IMR-90 (cell line): ENCODE results near the gene XRN1. TPM values are rescaled to one million over a fixed set of nuclear protein-coding genes. Genes with fewer than 3 reads are reported as not detected.

Experiments
- ATAC-seq: fragments of 200-7000 bp; cut with Tn5 transposase; 2 replicates; pipeline ENCODE4 v1.9.1; 2020; ENCODE audit warnings: low read depth, mild to moderate bottlenecking, moderate library complexity
- BruUV-seq: library from RNA; stranded (reverse); fragments of 400-500 nt; replicated peaks from 2 replicates; lab custom pipeline; 2021; lab: Mats Ljungman, UMichigan
- CTCF ChIA-PET: fragments of 300-600 bp; formaldehyde crosslinking; extraction: SDS; loops from one replicate; lab custom pipeline; 2021; ENCODE audit warnings: antibody characterized with exemption; lab: Yijun Ruan, JAX
- POLR2A ChIA-PET: fragments of 300-600 bp; sonication (Branson Sonifier 250); formaldehyde crosslinking; loops from one replicate; lab custom pipeline; 2022; ENCODE audit warnings: antibody characterized with exemption; ENCODE audit not compliant: unreplicated experiment; lab: Charles Lee
- DNase-seq: peaks from one replicate; pipeline ENCODE4 v3.0.0; 2013
- H2AFZ ChIP-seq: replicated peaks from 2 replicates; pipeline ENCODE3; 2013; ENCODE audit warnings: low read length, mild to moderate bottlenecking; ENCODE audit not compliant: poor library complexity
- H2AK5ac ChIP-seq: 2 replicates; pipeline ENCODE4 v1.6.1; 2013; ENCODE audit warnings: low read depth, low read length, inconsistent platforms
- H2AK9ac ChIP-seq: replicated peaks from 2 replicates; pipeline ENCODE3; 2013; ENCODE audit warnings: mild to moderate bottlenecking, low read depth, low read length, moderate library complexity; ENCODE audit not compliant: poor library complexity
- H2BK120ac ChIP-seq: 2 replicates; pipeline ENCODE4 v1.6.1; 2013; ENCODE audit warnings: low read depth, low read length, inconsistent platforms
- H2BK15ac ChIP-seq: 3 replicates; pipeline ENCODE4 v1.6.1; 2013; ENCODE audit warnings: low read depth, low read length, inconsistent platforms
- H2BK20ac ChIP-seq: 2 replicates; pipeline ENCODE4 v1.6.1; 2013; ENCODE audit warnings: low read depth, mild to moderate bottlenecking, inconsistent platforms, low read length, moderate library complexity
- H2BK5ac ChIP-seq: 2 replicates; pipeline ENCODE4 v1.6.1; 2013; ENCODE audit warnings: mild to moderate bottlenecking, low read depth, low read length, inconsistent platforms; ENCODE audit not compliant: poor library complexity, severe bottlenecking
- H3K14ac ChIP-seq: replicated peaks from 2 replicates; pipeline ENCODE4 v1.6.1; 2013; ENCODE audit warnings: low read depth, low read length, inconsistent platforms
- H3K18ac ChIP-seq: 2 replicates; pipeline ENCODE4 v1.6.1; 2013; ENCODE audit warnings: low read depth, low read length, control low read depth
- H3K23ac ChIP-seq: 2 replicates; pipeline ENCODE4 v1.6.1; 2013; ENCODE audit warnings: low read depth, low read length, inconsistent platforms
- H3K27ac ChIP-seq: 2 replicates; pipeline ENCODE4 v1.5.1; 2013; ENCODE audit warnings: mild to moderate bottlenecking, control low read depth, low read length; ENCODE audit not compliant: insufficient read depth
- H3K27me3 ChIP-seq: 2 replicates; pipeline ENCODE4 v1.6.1; 2013; ENCODE audit warnings: low read length; ENCODE audit not compliant: control insufficient read depth, insufficient read depth
- H3K36me3 ChIP-seq: 2 replicates; pipeline ENCODE4 v1.6.1; 2013; ENCODE audit warnings: low read length, mixed read lengths; ENCODE audit not compliant: control insufficient read depth, insufficient read depth
- H3K4ac ChIP-seq: 2 replicates; pipeline ENCODE4 v1.6.1; 2013; ENCODE audit warnings: low read depth, low read length, inconsistent platforms
- H3K4me1 ChIP-seq: 2 replicates; pipeline ENCODE4 v1.6.1; 2013; ENCODE audit warnings: low read length, mixed read lengths; ENCODE audit not compliant: control insufficient read depth, insufficient read depth
- H3K4me2 ChIP-seq: 2 replicates; pipeline ENCODE4 v1.6.1; 2013; ENCODE audit warnings: low read depth, mild to moderate bottlenecking, control low read depth, low read length, moderate library complexity
- H3K4me3 ChIP-seq: 2 replicates; pipeline ENCODE4 v1.5.1; 2013; ENCODE audit warnings: low read depth, mild to moderate bottlenecking, control low read depth, low read length, moderate library complexity; ENCODE audit not compliant: insufficient read depth
- H3K56ac ChIP-seq: 2 replicates; pipeline ENCODE4 v1.6.1; 2013; ENCODE audit warnings: low read length, inconsistent platforms; ENCODE audit not compliant: insufficient read depth; ENCODE audit errors: extremely low read depth
- H3K79me1 ChIP-seq, 2 experiments: 2 replicates each; pipeline ENCODE4 v1.6.1; 2013; ENCODE audit warnings: low read length in 2 of 2, inconsistent platforms in 1 of 2, low read depth in 1 of 2
- H3K9ac ChIP-seq: 2 replicates; pipeline ENCODE4 v1.6.1; 2013; ENCODE audit warnings: low read depth, low read length, control low read depth
- H3K9me1 ChIP-seq: 2 replicates; pipeline ENCODE4 v1.6.1; 2013; ENCODE audit warnings: low read length, inconsistent platforms; ENCODE audit not compliant: insufficient read depth
- H3K9me3 ChIP-seq: 2 replicates; pipeline ENCODE4 v1.6.1; 2013; ENCODE audit warnings: low read length; ENCODE audit not compliant: control insufficient read depth, insufficient read depth
- H4K20me1 ChIP-seq: 2 replicates; pipeline ENCODE4 v1.6.1; 2013; ENCODE audit warnings: low read length, inconsistent platforms; ENCODE audit not compliant: insufficient read depth
- H4K5ac ChIP-seq: 2 replicates; pipeline ENCODE4 v1.6.1; 2013; ENCODE audit warnings: mild to moderate bottlenecking, low read depth, low read length, control low read depth
- H4K8ac ChIP-seq, 2 experiments: 2 replicates each; pipeline ENCODE4 v1.6.1; 2013; ENCODE audit warnings: low read depth in 2 of 2, low read length in 2 of 2, control low read depth in 1 of 2, inconsistent platforms in 1 of 2
- H4K91ac ChIP-seq: 2 replicates; pipeline ENCODE4 v1.6.1; 2013; ENCODE audit warnings: low read depth, low read length, inconsistent platforms; ENCODE audit not compliant: insufficient read depth
- BHLHE40 ChIP-seq: fragments of 150-350 bp; IDR thresholded peaks from 2 replicates; pipeline ENCODE4 v1.6.1; 2016; ENCODE audit warnings: mild to moderate bottlenecking, low read depth, low read length
- CEBPB ChIP-seq: IDR thresholded peaks from 2 replicates; pipeline ENCODE4 v1.6.1; 2012; ENCODE audit warnings: low read depth, low read length, improper control_type of control experiment
- CHD1 ChIP-seq: IDR thresholded peaks from 2 replicates; pipeline ENCODE4 v1.6.1; 2012; ENCODE audit warnings: low read depth, low read length, improper control_type of control experiment
- FOS ChIP-seq: fragments of 150-350 bp; IDR thresholded peaks from 2 replicates; pipeline ENCODE4 v1.6.1; 2016; ENCODE audit warnings: low read depth, low read length
- MAFK ChIP-seq: IDR thresholded peaks from 2 replicates; pipeline ENCODE4 v1.6.1; 2012; ENCODE audit warnings: low read depth, low read length, improper control_type of control experiment
- MAZ ChIP-seq: IDR thresholded peaks from 2 replicates; pipeline ENCODE4 v1.6.1; 2012; ENCODE audit warnings: low read depth, mild to moderate bottlenecking, low read length, improper control_type of control experiment, moderate library complexity, borderline replicate concordance
- MXI1 ChIP-seq: IDR thresholded peaks from 2 replicates; pipeline ENCODE4 v1.6.1; 2012; ENCODE audit warnings: low read depth, mild to moderate bottlenecking, low read length, moderate library complexity, borderline replicate concordance
- NFE2L2 ChIP-seq: fragments of 150-350 bp; IDR thresholded peaks from 2 replicates; pipeline ENCODE4 v1.6.1; 2016; ENCODE audit warnings: low read depth, mild to moderate bottlenecking, low read length
- POLR2A ChIP-seq: IDR thresholded peaks from 2 replicates; pipeline ENCODE4 v1.6.1; 2012; ENCODE audit warnings: mild to moderate bottlenecking, low read depth, low read length
- RAD21 ChIP-seq: IDR thresholded peaks from 2 replicates; pipeline ENCODE4 v1.6.1; 2012; ENCODE audit warnings: low read length, improper control_type of control experiment
- RCOR1 ChIP-seq: IDR thresholded peaks from 2 replicates; pipeline ENCODE4 v1.6.1; 2012; ENCODE audit warnings: mild to moderate bottlenecking, low read length, improper control_type of control experiment; ENCODE audit not compliant: insufficient replicate concordance
- RFX5 ChIP-seq: IDR thresholded peaks from 2 replicates; pipeline ENCODE4 v1.8.0; 2012; ENCODE audit warnings: low read depth, mild to moderate bottlenecking, low read length, moderate library complexity
- SMC3 ChIP-seq: fragments of 150-350 bp; IDR thresholded peaks from 2 replicates; pipeline ENCODE4 v1.6.1; 2016; ENCODE audit warnings: low read depth, mild to moderate bottlenecking, antibody characterized with exemption, low read length, moderate library complexity
- WGBS, 2 experiments: methylation state at CpG; one replicate each; pipeline versions ENCODE4 v1.1.5 to v1.1.7; 2013; ENCODE audit warnings: missing lambda C conversion rate in 2 of 2; ENCODE audit not compliant: insufficient read length in 1 of 2; ENCODE audit errors: extremely low coverage in 2 of 2; 5-methylcytosine and 5-hydroxymethylcytosine counted together
- dilution Hi-C: fragments of 300-500 bp; cut with HindIII; formaldehyde crosslinking; loops from one replicate; pipeline ENCODE4 v1.14.3; 2018; ENCODE audit warnings: low sequenced_read_pairs; ENCODE audit not compliant: unreplicated experiment
- in situ Hi-C: fragments of 300-500 bp; cut with MboI; formaldehyde crosslinking; loops from 3 replicates; pipeline ENCODE4 v1.14.3; 2019; ENCODE audit warnings: low sequenced_read_pairs, inconsistent platforms, mixed read lengths
- intact Hi-C: fragments of 100-400 bp; cut with micrococcal nuclease; formaldehyde crosslinking; loops from 2 replicates; pipeline ENCODE4 v1.10.0; 2022
- polyA plus RNA-seq, 3 experiments: library from polyadenylated mRNA; depleted of rRNA; stranded (reverse); fragments of >200 nt; gene quantifications; 2 replicates each; pipeline ENCODE4 v1.2.3, GENCODE V29; 2012; ENCODE audit warnings: low replicate concordance in 1 of 3
- total RNA-seq: library from RNA; depleted of rRNA; stranded (reverse); fragments of >200 nt; gene quantifications from 2 replicates; pipeline ENCODE4 v1.2.3, GENCODE V29; 2012
- TF ChIP-seq, protein P1 (sequence below): conservative IDR thresholded peaks from 2 replicates; pipeline ENCODE4 v1.5.1; 2012; ENCODE audit warnings: mild to moderate bottlenecking, low read depth, low read length, improper control_type of control experiment
- TF ChIP-seq, protein P2 (sequence below): fragments of 150-350 bp; IDR thresholded peaks from 2 replicates; pipeline ENCODE4 v1.6.1; 2017; ENCODE audit warnings: mild to moderate bottlenecking, antibody characterized with exemption, low read length, low read depth
- TF ChIP-seq, protein P3 (sequence below): fragments of 150-350 bp; IDR thresholded peaks from 2 replicates; pipeline ENCODE4 v1.6.1; 2016; ENCODE audit warnings: low read depth, mild to moderate bottlenecking, low read length, moderate library complexity, borderline replicate concordance

The XRN1 gene
- total and polyA plus RNA-seq, 2 of the 4 experiments (the other 2 are of a cell fraction) = 6.0 to 21.5 TPM

DNA sequence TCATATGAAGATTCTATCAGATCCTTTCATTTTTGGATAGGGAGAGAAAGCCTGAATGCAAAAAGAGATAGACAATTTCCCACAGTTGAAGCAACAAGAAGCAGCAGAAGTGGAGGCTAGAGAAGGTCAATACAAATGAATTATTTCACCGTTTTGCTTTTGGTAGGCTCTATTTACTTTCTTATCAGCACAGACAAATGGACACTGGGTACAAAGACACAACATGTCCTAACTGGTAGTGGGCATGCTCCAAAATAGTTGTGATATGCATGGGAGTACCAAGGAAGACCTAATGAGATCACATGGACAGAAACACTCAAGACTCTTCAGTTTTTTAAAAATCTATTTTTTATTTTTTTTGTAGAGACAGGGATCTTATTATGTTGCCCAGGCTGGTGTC is 99.4 kb downstream of the XRN1 start:
- CTCF ChIA-PET = no interaction called here
- H4K91ac ChIP-seq = no peak overlapping the region
- no peak overlapping the region for H3K4me3 ChIP-seq
- no peak overlapping the region for H3K9ac ChIP-seq
- H4K20me1 ChIP-seq = no peaks in the 10 kb centered on the region
- no peak overlapping the region for H3K14ac ChIP-seq
- DNase-seq = no peak
- intact Hi-C loops = no loop called here
- no peak overlapping the region for H3K18ac ChIP-seq
- no peak overlapping the region for H3K23ac ChIP-seq
- no peak overlapping the region for H2BK20ac ChIP-seq
- H2BK5ac ChIP-seq = no peak overlapping the region
- no peaks in the 10 kb centered on the region for H3K9me3 ChIP-seq
- H3K9me1 ChIP-seq = 0 out of 2 replicates have a peak, but pooled peaks cover 4% of the 10 kb centered on the region
- no peak overlapping the region for H2AK9ac ChIP-seq
- H2AK5ac ChIP-seq = no peak overlapping the region
- no peaks in the 10 kb centered on the region for H3K79me1 ChIP-seq
- H3K4ac ChIP-seq = no peak overlapping the region
- H4K5ac ChIP-seq = no peak overlapping the region
- dilution Hi-C loops = no loop called here
- no peak overlapping the region for H4K8ac ChIP-seq
- H3K56ac ChIP-seq = no peak overlapping the region
- peaks cover 20% of the 10 kb centered on the region for H3K36me3 ChIP-seq
- no peak overlapping the region for H2BK120ac ChIP-seq
- no peak overlapping the region for H3K4me2 ChIP-seq
- ATAC-seq = no peak
- H3K27ac ChIP-seq = no peak overlapping the region
- WGBS, 2 experiments = no CpG with 5 or more reads among the region's 1 CpG
- TF ChIP-seq RAD21 = no peak
- no peak for TF ChIP-seq RCOR1
- TF ChIP-seq, protein P1, sequence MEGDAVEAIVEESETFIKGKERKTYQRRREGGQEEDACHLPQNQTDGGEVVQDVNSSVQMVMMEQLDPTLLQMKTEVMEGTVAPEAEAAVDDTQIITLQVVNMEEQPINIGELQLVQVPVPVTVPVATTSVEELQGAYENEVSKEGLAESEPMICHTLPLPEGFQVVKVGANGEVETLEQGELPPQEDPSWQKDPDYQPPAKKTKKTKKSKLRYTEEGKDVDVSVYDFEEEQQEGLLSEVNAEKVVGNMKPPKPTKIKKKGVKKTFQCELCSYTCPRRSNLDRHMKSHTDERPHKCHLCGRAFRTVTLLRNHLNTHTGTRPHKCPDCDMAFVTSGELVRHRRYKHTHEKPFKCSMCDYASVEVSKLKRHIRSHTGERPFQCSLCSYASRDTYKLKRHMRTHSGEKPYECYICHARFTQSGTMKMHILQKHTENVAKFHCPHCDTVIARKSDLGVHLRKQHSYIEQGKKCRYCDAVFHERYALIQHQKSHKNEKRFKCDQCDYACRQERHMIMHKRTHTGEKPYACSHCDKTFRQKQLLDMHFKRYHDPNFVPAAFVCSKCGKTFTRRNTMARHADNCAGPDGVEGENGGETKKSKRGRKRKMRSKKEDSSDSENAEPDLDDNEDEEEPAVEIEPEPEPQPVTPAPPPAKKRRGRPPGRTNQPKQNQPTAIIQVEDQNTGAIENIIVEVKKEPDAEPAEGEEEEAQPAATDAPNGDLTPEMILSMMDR = no peak
- TF ChIP-seq NFE2L2 = no peak
- no peak for TF ChIP-seq MAZ
- TF ChIP-seq RFX5 = no peak
- TF ChIP-seq SMC3 = no peak
- TF ChIP-seq CEBPB = no peak
- TF ChIP-seq MAFK = no peak
- TF ChIP-seq, protein P2, sequence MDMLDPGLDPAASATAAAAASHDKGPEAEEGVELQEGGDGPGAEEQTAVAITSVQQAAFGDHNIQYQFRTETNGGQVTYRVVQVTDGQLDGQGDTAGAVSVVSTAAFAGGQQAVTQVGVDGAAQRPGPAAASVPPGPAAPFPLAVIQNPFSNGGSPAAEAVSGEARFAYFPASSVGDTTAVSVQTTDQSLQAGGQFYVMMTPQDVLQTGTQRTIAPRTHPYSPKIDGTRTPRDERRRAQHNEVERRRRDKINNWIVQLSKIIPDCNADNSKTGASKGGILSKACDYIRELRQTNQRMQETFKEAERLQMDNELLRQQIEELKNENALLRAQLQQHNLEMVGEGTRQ = no peak
- TF ChIP-seq POLR2A = no peak
- no peak for TF ChIP-seq FOS
- no peak for TF ChIP-seq BHLHE40
- no peak for TF ChIP-seq MXI1
- TF ChIP-seq, protein P3, sequence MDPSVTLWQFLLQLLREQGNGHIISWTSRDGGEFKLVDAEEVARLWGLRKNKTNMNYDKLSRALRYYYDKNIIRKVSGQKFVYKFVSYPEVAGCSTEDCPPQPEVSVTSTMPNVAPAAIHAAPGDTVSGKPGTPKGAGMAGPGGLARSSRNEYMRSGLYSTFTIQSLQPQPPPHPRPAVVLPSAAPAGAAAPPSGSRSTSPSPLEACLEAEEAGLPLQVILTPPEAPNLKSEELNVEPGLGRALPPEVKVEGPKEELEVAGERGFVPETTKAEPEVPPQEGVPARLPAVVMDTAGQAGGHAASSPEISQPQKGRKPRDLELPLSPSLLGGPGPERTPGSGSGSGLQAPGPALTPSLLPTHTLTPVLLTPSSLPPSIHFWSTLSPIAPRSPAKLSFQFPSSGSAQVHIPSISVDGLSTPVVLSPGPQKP = no peak
- TF ChIP-seq CHD1 = no peak
- H3K4me1 ChIP-seq = no peaks in the 10 kb centered on the region
- POLR2A ChIA-PET = no interaction called here
- H2AFZ ChIP-seq = no peak overlapping the region
- H2BK15ac ChIP-seq = no peak overlapping the region
- H3K27me3 ChIP-seq = no peaks in the 10 kb centered on the region
- in situ Hi-C loops = no loop called here
- BruUV-seq = no TSS peak
